GM19395 (cell line): Measurements from ENCODE around the gene C2CD2L.
A peak's percentile ranks its signal among the peaks of the same experiment; 100 is the strongest.
"Not testable (repeated sequence)": the region's sequence is repeated elsewhere in the genome, so short reads cannot be mapped to it uniquely, and the experiment has no call there.

Source experiments
- ATAC-seq: cut with Tn5 transposase; IDR thresholded peaks from one replicate; pipeline ENCODE4 v1.9.1; 2021; ENCODE audit warnings: mild to moderate bottlenecking, moderate library complexity; ENCODE audit not compliant: unreplicated experiment

The C2CD2L gene

GRCh38 chr11:119092880-119093842 lies 14.0 kb upstream of the C2CD2L start:
- ATAC-seq = no peak

GRCh38 chr11:119093942-119094815 lies 13.0 kb upstream of the C2CD2L start:
- no peak for ATAC-seq

GRCh38 chr11:119094816-119095065 lies 12.4 kb upstream of the C2CD2L start:
- peak; percentile 35 for ATAC-seq

GRCh38 chr11:119095066-119095880 lies 11.9 kb upstream of the C2CD2L start:
- ATAC-seq = peak; percentile 86

- ATAC-seq = no peak
These were observed 7.4 kb upstream of the C2CD2L start for GRCh38 chr11:119099711-119100110.

GRCh38 chr11:119100246-119100970 lies 6.7 kb upstream of the C2CD2L start:
- no peak for ATAC-seq

GRCh38 chr11:119100994-119101758 lies 6.0 kb upstream of the C2CD2L start:
- ATAC-seq = peak; percentile 18

GRCh38 chr11:119101759-119102423 lies 5.3 kb upstream of the C2CD2L start, which contains the start of gene DPAGT1:
Gene DPAGT1, minus strand, starts transcription at chr11:119101853. Its CDS starts 198 bp downstream, at chr11:119101655.
- ATAC-seq = peak; percentile 83

GRCh38 chr11:119103161-119103664 lies 3.9 kb upstream of the C2CD2L start:
- not testable (repeated sequence) for ATAC-seq

- ATAC-seq = no peak
These were observed 3.4 kb upstream of the C2CD2L start for GRCh38 chr11:119103793-119104192.

GRCh38 chr11:119107538-119108145 lies 498 bp downstream of the C2CD2L start:
- peak; percentile 25 for ATAC-seq

GRCh38 chr11:119108146-119108856 lies 1.2 kb downstream of the C2CD2L start:
- peak; percentile 4 for ATAC-seq

GRCh38 chr11:119108857-119109221 lies 1.7 kb downstream of the C2CD2L start:
- no peak for ATAC-seq

- ATAC-seq = no peak
These were observed 2.7 kb downstream of the C2CD2L start for GRCh38 chr11:119109843-119110242.

GRCh38 chr11:119110439-119110838 lies 3.3 kb downstream of the C2CD2L start:
- ATAC-seq = no peak

- ATAC-seq = no peak
These were observed 4.3 kb downstream of the C2CD2L start for GRCh38 chr11:119111361-119111925.

GRCh38 chr11:119112314-119113020 lies 5.3 kb downstream of the C2CD2L start:
- ATAC-seq = no peak
